H9 (cell line): ENCODE data around the gene CXCR2. TPM values are rescaled to one million over a fixed set of nuclear protein-coding genes. Genes with fewer than 3 reads are reported as not detected.
A peak's percentile ranks its signal among the peaks of the same experiment; 100 is the strongest.

Experiments used
- DNase-seq: peaks from one replicate; pipeline ENCODE4 v3.0.0-alpha.2; 2017
- H2AFZ ChIP-seq: one replicate; pipeline ENCODE4 v1.6.1; 2013; ENCODE audit warnings: mild to moderate bottlenecking, low read length, control low read depth, moderate library complexity
- H2AK5ac ChIP-seq: 2 replicates; pipeline ENCODE4 v1.6.1; 2013; ENCODE audit warnings: low read length, control low read depth, mixed read lengths; ENCODE audit not compliant: insufficient read length
- H2BK120ac ChIP-seq: one replicate; pipeline ENCODE4 v1.6.1; 2013; ENCODE audit warnings: low read depth, mild to moderate bottlenecking, low read length, control low read depth, inconsistent platforms; ENCODE audit not compliant: poor library complexity, severe bottlenecking
- H2BK12ac ChIP-seq: 2 replicates; pipeline ENCODE4 v1.6.1; 2013; ENCODE audit warnings: low read length, control low read depth, mixed read lengths, low read depth; ENCODE audit not compliant: insufficient read length
- H2BK15ac ChIP-seq: 2 replicates; pipeline ENCODE4 v1.6.1; 2013; ENCODE audit warnings: low read depth, low read length, control low read depth
- H2BK20ac ChIP-seq: one replicate; pipeline ENCODE4 v1.6.1; 2013; ENCODE audit warnings: low read depth, mild to moderate bottlenecking, low read length, control low read depth, inconsistent platforms; ENCODE audit not compliant: poor library complexity, severe bottlenecking
- H2BK5ac ChIP-seq: 2 replicates; pipeline ENCODE4 v1.6.1; 2013; ENCODE audit warnings: low read length, control low read depth, mixed read lengths; ENCODE audit not compliant: insufficient read length
- H3K14ac ChIP-seq: 2 replicates; pipeline ENCODE4 v1.6.1; 2013; ENCODE audit warnings: low read length, control low read depth; ENCODE audit not compliant: insufficient read depth
- H3K18ac ChIP-seq: 2 replicates; pipeline ENCODE4 v1.6.1; 2013; ENCODE audit warnings: low read depth, mild to moderate bottlenecking, mixed read lengths, low read length, control low read depth; ENCODE audit not compliant: insufficient read length
- H3K23ac ChIP-seq: 2 replicates; pipeline ENCODE4 v1.6.1; 2013; ENCODE audit warnings: low read length, control low read depth, mixed read lengths, low read depth; ENCODE audit not compliant: insufficient read length
- H3K23me2 ChIP-seq: 2 replicates; pipeline ENCODE4 v1.6.1; 2013; ENCODE audit warnings: low read depth, mild to moderate bottlenecking, mixed read lengths, low read length, control low read depth; ENCODE audit not compliant: insufficient read length, poor library complexity, severe bottlenecking
- H3K27ac ChIP-seq: 2 replicates; pipeline ENCODE4 v1.5.1; 2013; ENCODE audit warnings: low read length, control low read depth, mixed read lengths, low read depth; ENCODE audit not compliant: insufficient read length
- H3K27me3 ChIP-seq: 2 replicates; pipeline ENCODE4 v1.6.1; 2013; ENCODE audit warnings: low read length, control low read depth, inconsistent platforms; ENCODE audit not compliant: insufficient read depth
- H3K4ac ChIP-seq: 2 replicates; pipeline ENCODE4 v1.6.1; 2013; ENCODE audit warnings: low read depth, mild to moderate bottlenecking, control low read depth, inconsistent platforms, low read length, moderate library complexity
- H3K4me1 ChIP-seq: 2 replicates; pipeline ENCODE4 v1.6.1; 2013; ENCODE audit warnings: low read length, control low read depth, inconsistent platforms; ENCODE audit not compliant: insufficient read depth
- H3K4me2 ChIP-seq: 2 replicates; pipeline ENCODE4 v1.6.1; 2013; ENCODE audit warnings: low read length, control low read depth, mixed read lengths; ENCODE audit not compliant: insufficient read length, insufficient read depth
- H3K56ac ChIP-seq: 2 replicates; pipeline ENCODE4 v1.6.1; 2013; ENCODE audit warnings: low read depth, mild to moderate bottlenecking, mixed read lengths, low read length, control low read depth; ENCODE audit not compliant: insufficient read length
- H3K79me1 ChIP-seq: 2 replicates; pipeline ENCODE4 v1.6.1; 2013; ENCODE audit warnings: low read depth, mild to moderate bottlenecking, moderate library complexity, low read length, control low read depth, inconsistent platforms; ENCODE audit not compliant: insufficient read depth, poor library complexity, severe bottlenecking
- H3K79me2 ChIP-seq: 2 replicates; pipeline ENCODE4 v1.6.1; 2013; ENCODE audit warnings: low read length, control low read depth, inconsistent platforms; ENCODE audit not compliant: insufficient read depth
- H3K9ac ChIP-seq: 2 replicates; pipeline ENCODE4 v1.6.1; 2013; ENCODE audit warnings: low read length, control low read depth, mixed read lengths; ENCODE audit not compliant: insufficient read length; ENCODE audit errors: extremely low read depth
- H3K9me3 ChIP-seq: one replicate; pipeline ENCODE4 v1.6.1; 2013; ENCODE audit warnings: low read depth, low read length, inconsistent platforms; ENCODE audit not compliant: control insufficient read depth
- H3T11ph ChIP-seq: one replicate; pipeline ENCODE4 v1.6.1; 2013; ENCODE audit warnings: mild to moderate bottlenecking, low read length, control low read depth, inconsistent platforms
- H4K20me1 ChIP-seq: one replicate; pipeline ENCODE4 v1.6.1; 2013; ENCODE audit not compliant: control insufficient read depth, insufficient read length, insufficient read depth
- H4K5ac ChIP-seq: 2 replicates; pipeline ENCODE4 v1.6.1; 2013; ENCODE audit warnings: low read depth, mild to moderate bottlenecking, mixed read lengths, low read length, control low read depth; ENCODE audit not compliant: insufficient read length
- H4K8ac ChIP-seq: replicated peaks from 2 replicates; pipeline ENCODE4 v1.6.1; 2013; ENCODE audit warnings: low read length, control low read depth, mixed read lengths, low read depth; ENCODE audit not compliant: insufficient read length
- H4K91ac ChIP-seq: 2 replicates; pipeline ENCODE4 v1.6.1; 2013; ENCODE audit warnings: low read depth, mild to moderate bottlenecking, moderate library complexity, mixed read lengths, low read length, control low read depth; ENCODE audit not compliant: insufficient read length
- H3K27ac Mint-ChIP-seq, 3 experiments: 2 replicates in 2 of 3; 3 replicates in 1 of 3; pipeline ENCODE4 v1.8.0; 2020 to 2021; ENCODE audit warnings: mixed read lengths in 3 of 3, mild to moderate bottlenecking in 1 of 3, moderate library complexity in 1 of 3
- H3K27me3 Mint-ChIP-seq: 2 replicates; pipeline ENCODE4 v1.8.0; 2021; ENCODE audit warnings: low read depth, mild to moderate bottlenecking, moderate library complexity, mixed read lengths
- H3K36me3 Mint-ChIP-seq, 3 experiments: 2 replicates in 2 of 3; 3 replicates in 1 of 3; pipeline ENCODE4 v1.8.0; 2020 to 2021; ENCODE audit warnings: low read depth in 3 of 3, mixed read lengths in 3 of 3; ENCODE audit not compliant: insufficient read depth in 1 of 3
- H3K4me1 Mint-ChIP-seq, 2 experiments: 2 replicates each; pipeline ENCODE4 v1.8.0; 2020; ENCODE audit warnings: mixed read lengths in 2 of 2
- H3K4me3 Mint-ChIP-seq, 2 experiments: 2 replicates in 1 of 2; 3 replicates in 1 of 2; pipeline ENCODE4 v1.8.0; 2020 to 2021; ENCODE audit warnings: mild to moderate bottlenecking in 2 of 2, mixed read lengths in 2 of 2, moderate library complexity in 1 of 2
- H3K9me3 Mint-ChIP-seq, 2 experiments: 2 replicates in 1 of 2; 3 replicates in 1 of 2; pipeline ENCODE4 v1.8.0; 2020; ENCODE audit warnings: mild to moderate bottlenecking in 2 of 2, mixed read lengths in 2 of 2, moderate library complexity in 1 of 2
- total RNA-seq: library from RNA; stranded (reverse); gene quantifications from 2 replicates; pipeline ENCODE4 v1.2.1, GENCODE V29; 2021
- TF ChIP-seq, protein P1 (sequence below): fragments of 200-600 bp; sonication (generic); conservative IDR thresholded peaks from 3 replicates; pipeline ENCODE4 v1.8.0; 2021; ENCODE audit warnings: antibody characterized with exemption, mild to moderate bottlenecking

The CXCR2 gene
- total RNA-seq, 1 experiment from 2014 or later: 0.59 TPM

DNA sequence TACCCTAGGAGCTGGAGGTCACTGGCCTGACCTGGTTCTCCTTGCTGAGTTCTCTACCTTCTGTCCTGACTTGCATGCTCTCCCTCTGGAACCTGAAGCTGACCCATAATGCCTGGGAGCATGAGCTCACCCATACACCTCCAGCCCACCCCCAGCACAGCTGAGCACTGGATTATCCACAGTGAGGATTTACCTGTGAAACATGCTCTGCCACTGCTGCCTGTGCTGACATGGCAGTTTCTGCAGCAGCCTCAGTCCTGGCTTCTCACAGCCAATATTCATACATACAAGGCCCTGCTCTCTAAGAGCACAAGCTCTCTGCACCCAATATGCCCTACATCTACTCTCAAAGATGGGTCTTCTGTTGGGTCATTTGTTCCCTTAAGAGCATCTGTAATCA lies 5.0 kb downstream of the CXCR2 start:
- Histone ChIP-seq H3K27me3 (no peaks in the 10 kb centered on the region), H3K56ac (no peak overlapping the region), H3K4ac (no peak overlapping the region), H3K23me2 (no peaks in the 10 kb centered on the region), H3K9me3 (no peaks in the 10 kb centered on the region), H4K5ac (no peak overlapping the region), H2BK15ac (no peak overlapping the region), H3K79me1 (no peaks in the 10 kb centered on the region), H4K91ac (no peak overlapping the region), H2BK12ac (no peak overlapping the region), H3K27ac (no peak overlapping the region), H3K4me1 (peaks cover 3% of the 10 kb centered on the region), H4K8ac (no peak overlapping the region), H2BK120ac (no peak overlapping the region), H3K9ac (no peak overlapping the region), H3K14ac (no peak overlapping the region), H2BK5ac (no peak overlapping the region), H3T11ph (no peak overlapping the region), H2AK5ac (no peak overlapping the region), H3K23ac (no peak overlapping the region), H2AFZ (no peak overlapping the region), H3K18ac (no peak overlapping the region), H4K20me1 (no peaks in the 10 kb centered on the region), H3K79me2 (no peaks in the 10 kb centered on the region), H2BK20ac (no peak overlapping the region), H3K4me2 (no peak overlapping the region)
- Mint-ChIP-seq H3K4me3 (no peak overlapping the region), H3K27ac (peak overlapping the region in 2 of 3 experiments; percentile 10 to 32; a peak in 2 of 7 replicates), H3K9me3 (no peaks in the 10 kb centered on the region; a peak in 1 of 5 replicates), H3K36me3 (no peaks in the 10 kb centered on the region), H3K4me1 (peaks cover 13% of the 10 kb centered on the region in 2 experiments), H3K27me3 (peaks cover 12% of the 10 kb centered on the region)
- TF ChIP-seq, protein P1, sequence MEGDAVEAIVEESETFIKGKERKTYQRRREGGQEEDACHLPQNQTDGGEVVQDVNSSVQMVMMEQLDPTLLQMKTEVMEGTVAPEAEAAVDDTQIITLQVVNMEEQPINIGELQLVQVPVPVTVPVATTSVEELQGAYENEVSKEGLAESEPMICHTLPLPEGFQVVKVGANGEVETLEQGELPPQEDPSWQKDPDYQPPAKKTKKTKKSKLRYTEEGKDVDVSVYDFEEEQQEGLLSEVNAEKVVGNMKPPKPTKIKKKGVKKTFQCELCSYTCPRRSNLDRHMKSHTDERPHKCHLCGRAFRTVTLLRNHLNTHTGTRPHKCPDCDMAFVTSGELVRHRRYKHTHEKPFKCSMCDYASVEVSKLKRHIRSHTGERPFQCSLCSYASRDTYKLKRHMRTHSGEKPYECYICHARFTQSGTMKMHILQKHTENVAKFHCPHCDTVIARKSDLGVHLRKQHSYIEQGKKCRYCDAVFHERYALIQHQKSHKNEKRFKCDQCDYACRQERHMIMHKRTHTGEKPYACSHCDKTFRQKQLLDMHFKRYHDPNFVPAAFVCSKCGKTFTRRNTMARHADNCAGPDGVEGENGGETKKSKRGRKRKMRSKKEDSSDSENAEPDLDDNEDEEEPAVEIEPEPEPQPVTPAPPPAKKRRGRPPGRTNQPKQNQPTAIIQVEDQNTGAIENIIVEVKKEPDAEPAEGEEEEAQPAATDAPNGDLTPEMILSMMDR: no peak
- no peak for DNase-seq
